GM19025 (cell line): ENCODE measurements around the gene ZCWPW1.
"Not testable (repeated sequence)": the region's sequence is repeated elsewhere in the genome, so short reads cannot be mapped to it uniquely, and the experiment has no call there.

Experiments used
- ATAC-seq: cut with Tn5 transposase; IDR thresholded peaks from one replicate; pipeline ENCODE4 v1.9.1; 2021; ENCODE audit warnings: mild to moderate bottlenecking, low read depth, moderate library complexity; ENCODE audit not compliant: unreplicated experiment

ZCWPW1 gene

DNA sequence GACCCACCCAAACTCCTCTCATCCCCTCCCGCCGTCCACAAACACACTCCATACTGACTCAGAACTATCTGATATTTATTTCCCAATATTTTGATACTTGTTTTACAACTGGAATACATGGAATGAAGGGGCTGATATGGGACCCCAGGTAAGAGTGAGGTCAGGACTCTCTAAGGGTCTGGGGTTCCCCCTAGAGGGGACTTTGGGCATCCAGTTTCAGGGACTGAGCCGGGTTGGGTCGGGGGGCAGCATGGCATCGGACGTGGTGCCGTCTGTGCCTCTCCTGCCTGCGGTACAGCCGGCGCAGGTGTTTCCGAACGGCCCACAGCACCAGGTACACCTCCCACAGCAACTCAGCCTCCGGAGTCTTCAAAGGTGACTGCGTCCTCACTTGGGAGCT lies 28.1 kb upstream of the ZCWPW1 start:
- no peak for ATAC-seq

DNA sequence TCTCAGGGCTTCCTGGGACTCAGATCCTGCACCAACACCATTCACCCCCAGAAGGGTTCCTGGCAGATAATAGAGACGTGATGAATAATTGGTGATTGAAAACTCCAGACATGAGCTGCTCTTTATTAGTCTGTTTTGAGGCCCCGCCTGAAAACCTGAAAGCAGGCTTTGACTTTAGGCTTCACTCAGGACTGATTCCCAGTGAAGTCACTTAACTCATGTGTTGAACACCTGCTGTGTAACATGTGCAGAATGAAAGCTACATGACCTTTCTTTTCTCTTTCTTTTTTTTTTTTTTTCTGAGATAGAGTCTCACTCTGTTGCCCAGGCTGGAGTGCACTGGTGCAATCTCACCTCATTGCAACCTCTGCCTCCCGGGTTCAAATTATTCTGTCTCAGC lies 26.7 kb upstream of the ZCWPW1 start:
- ATAC-seq: no peak

GRCh38 chr7:100453854-100454253 lies 25.4 kb upstream of the ZCWPW1 start:
- not testable (repeated sequence) for ATAC-seq

- no peak for ATAC-seq
Observed at GRCh38 chr7:100452513-100452912, 24.0 kb upstream of the ZCWPW1 start.

- ATAC-seq: no peak
Observed at GRCh38 chr7:100449190-100449795, 20.8 kb upstream of the ZCWPW1 start.

GRCh38 chr7:100447363-100447762 lies 18.9 kb upstream of the ZCWPW1 start:
- ATAC-seq: not testable (repeated sequence)

DNA sequence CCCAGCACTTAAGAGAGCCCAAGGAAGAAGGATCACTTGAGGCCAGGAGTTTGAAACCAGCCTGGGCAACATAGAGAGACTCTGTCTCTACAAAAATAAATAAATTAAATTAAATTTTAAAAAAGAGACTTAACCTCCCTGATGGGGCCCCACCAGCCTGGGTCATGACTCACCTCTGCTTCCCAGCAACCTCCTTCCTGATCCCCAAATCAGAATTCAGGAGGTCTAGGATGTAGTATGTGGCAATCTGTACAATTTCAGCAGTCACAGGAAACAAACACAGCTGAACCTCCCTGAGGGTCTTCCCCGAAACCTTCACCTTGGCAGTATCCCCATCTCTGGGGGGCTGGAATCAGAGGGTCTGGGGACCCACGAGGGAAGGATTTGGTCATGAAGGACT lies 17.5 kb upstream of the ZCWPW1 start:
- no peak for ATAC-seq

DNA sequence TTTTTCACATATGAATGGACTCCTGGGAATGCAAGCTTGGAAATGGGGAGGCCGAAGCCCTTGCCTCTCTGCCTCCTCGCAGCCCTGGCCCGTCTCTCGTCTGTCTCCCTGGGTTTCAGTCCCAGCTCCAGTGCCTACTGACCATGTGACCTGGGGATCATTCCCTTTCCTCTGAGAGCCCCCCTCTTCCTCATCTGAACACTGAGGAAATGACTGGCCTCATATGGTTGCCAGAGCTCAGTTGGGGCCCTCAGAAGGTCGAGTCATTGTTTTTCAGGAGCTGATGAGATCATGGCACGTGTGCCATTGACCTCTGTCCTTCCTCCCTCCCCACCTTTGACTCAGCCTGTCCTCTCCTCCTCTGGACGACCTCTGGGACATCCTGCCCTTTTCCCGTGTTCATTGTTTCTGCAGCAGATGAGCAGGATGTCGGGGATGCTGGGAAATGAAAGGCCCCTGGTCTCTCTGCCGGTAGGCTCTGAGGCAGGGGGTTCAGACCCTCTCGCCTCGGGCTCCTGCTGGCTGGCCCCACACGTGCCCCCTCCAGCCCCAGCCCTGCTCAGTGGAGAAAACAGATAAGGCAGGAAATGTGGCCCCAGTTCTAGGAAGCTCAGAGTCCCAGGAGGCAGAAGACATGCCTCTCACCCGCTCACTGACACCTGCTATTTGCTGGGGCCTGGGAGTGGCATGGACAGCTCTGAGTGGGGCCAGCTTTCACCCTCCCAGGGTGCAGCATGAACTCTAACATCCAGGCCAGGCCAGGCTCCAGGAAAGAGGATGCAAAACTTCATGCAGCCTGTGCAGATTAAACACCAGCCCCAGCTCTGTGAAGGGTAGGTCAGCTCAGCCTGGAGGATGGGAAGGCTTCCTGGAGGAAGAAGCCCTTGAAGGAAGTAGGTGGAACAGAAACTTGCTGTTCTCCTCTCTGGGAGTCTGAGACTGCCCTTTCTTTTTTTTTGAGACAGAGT lies 16.1 kb upstream of the ZCWPW1 start:
- no peak for ATAC-seq

DNA sequence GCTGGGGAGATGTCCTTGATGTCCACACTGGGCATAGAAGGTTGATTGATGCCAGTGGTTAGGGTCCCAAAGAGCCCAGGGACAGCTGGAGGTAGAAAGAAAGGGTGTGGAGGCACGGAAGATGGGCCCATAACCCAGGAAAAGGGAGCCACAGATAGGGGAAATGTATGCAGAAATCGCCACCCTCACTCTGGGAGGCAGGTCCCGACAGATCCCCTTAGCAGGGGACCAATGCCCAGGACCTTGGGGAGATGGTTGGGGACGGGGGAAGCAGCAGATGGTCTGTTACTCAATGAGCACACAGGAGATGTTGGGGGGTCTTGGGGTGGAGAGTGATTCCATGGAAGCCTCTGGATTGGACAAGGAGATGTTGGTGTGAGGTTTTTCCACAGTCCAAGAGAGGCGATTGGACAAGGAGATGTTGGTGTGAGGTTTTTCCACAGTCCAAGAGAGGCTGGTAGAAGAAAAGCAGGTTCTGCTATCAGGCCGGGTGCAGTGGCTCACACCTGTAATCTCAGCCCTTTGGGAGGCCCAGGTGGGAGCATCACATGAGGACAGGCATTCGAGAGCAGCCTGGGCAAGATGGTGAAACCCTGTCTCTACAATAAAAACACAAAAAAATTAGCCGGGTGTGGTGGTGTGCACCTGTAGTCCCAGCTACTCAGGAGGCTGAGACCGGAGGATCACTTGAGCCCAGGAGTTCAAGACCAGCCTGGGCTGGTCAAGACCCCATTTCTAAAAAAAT lies 14.8 kb upstream of the ZCWPW1 start:
- ATAC-seq: no peak

- no peak for ATAC-seq
Observed at GRCh38 chr7:100441641-100442535, 13.4 kb upstream of the ZCWPW1 start.

GRCh38 chr7:100439244-100439643 lies 10.7 kb upstream of the ZCWPW1 start:
- not testable (repeated sequence) for ATAC-seq

DNA sequence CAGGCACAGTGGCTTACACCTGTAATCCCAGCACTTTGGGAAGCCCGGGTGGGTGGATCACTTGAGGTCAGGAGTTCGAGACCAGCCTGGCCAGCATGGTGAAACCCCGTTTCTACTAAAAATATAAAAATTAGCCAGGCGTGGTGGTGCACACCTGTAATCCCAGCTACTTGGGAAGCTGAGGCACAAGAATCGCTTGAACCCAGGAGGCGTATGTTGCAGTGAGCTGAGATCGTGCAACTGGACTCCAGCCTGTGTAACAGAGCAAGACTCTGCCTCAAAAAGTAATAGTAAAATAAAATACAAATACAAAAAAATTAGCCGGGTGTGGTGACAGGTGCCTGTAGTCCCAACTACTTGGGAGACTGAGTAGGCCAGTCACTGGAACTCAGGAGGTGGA lies 10.2 kb upstream of the ZCWPW1 start:
- ATAC-seq: not testable (repeated sequence)

GRCh38 chr7:100438172-100438571 lies 9.7 kb upstream of the ZCWPW1 start:
- ATAC-seq: no peak

GRCh38 chr7:100437150-100438100 lies 8.9 kb upstream of the ZCWPW1 start:
- ATAC-seq: no peak

- ATAC-seq: peak; percentile 27
Observed at GRCh38 chr7:100435401-100436304, 7.2 kb upstream of the ZCWPW1 start.

DNA sequence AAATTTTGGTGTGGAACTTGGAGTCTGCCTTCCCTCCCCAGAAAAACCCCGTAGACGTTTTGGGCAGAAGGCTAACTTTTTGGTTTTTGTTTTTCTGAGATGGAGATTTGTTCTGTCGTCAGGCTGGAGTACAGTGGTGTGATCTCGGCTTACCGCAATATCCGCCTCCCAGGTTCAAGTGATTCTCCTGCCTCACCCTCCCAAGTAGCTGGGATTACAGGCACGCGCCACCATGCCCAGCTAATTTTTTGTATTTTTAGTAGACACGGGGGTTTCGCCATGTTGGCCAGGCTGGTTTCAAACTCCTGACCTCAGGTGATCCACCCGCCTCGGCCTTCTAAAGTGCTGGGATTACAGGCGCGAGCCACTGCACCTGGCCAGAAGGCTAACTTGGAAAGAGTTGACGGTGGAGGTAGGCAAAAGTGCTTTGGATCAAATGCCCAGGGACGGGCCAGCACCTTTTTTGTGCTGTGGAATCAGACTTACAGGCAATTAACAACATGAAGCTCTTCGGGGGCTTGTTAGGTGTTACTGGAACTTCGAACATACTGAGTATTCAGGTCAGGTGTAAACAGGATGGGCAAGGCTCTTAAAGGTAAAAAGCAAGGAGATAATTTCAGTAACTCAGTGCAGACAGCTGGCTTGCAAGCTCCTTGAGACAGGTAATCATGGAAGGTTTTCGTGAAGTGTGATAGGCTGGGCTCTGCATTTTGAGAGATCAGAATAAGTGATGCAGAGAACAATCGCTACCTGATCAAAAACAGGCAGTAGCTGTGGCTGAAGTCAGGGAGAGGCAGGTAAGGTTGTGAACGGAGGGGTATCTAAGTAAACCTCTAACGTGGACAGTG lies 6.0 kb upstream of the ZCWPW1 start:
- ATAC-seq: no peak
